Panc1 (cell line): ENCODE measurements around the gene SIRPB1. TPM values are rescaled to one million over a fixed set of nuclear protein-coding genes. Genes with fewer than 3 reads are reported as not detected.

Experiments
- ATAC-seq: fragments of 200-7000 bp; cut with Tn5 transposase; 2 replicates; pipeline ENCODE4 v1.9.1; 2020; ENCODE audit warnings: mild to moderate bottlenecking, moderate library complexity
- BruUV-seq: library from RNA; stranded (reverse); fragments of 400-500 nt; replicated peaks from 2 replicates; lab custom pipeline; 2021; lab: Mats Ljungman, UMichigan
- CTCF ChIA-PET: fragments of 300-600 bp; sonication (Branson Sonifier 250); formaldehyde crosslinking; loops from one replicate; lab custom pipeline; 2022; ENCODE audit warnings: antibody characterized with exemption; lab: Charles Lee
- POLR2A ChIA-PET: fragments of 300-600 bp; sonication (Branson Sonifier 250); formaldehyde crosslinking; loops from one replicate; lab custom pipeline; 2022; ENCODE audit warnings: antibody characterized with exemption; lab: Charles Lee
- DNase-seq: peaks from one replicate; pipeline ENCODE4 v3.0.0-alpha.2; 2010; ENCODE audit warnings: low read depth, low spot score
- H3K27ac ChIP-seq: 2 replicates; pipeline ENCODE4 v1.5.1; 2011; ENCODE audit warnings: mild to moderate bottlenecking, low read length, inconsistent platforms
- H3K27me3 ChIP-seq: fragments of 200-500 bp; sonication (Bioruptor generic); 2 replicates; pipeline ENCODE4 v1.6.0; 2014; ENCODE audit warnings: low read length, inconsistent platforms; ENCODE audit not compliant: control insufficient read depth, insufficient read depth
- H3K36me3 ChIP-seq: fragments of 200-500 bp; sonication (Bioruptor generic); 2 replicates; pipeline ENCODE4 v1.5.1; 2014; ENCODE audit warnings: inconsistent platforms, mild to moderate bottlenecking, low read length, moderate library complexity; ENCODE audit not compliant: control insufficient read depth, insufficient read depth
- H3K4me1 ChIP-seq: 2 replicates; pipeline ENCODE4 v1.5.1; 2011; ENCODE audit warnings: inconsistent platforms, mild to moderate bottlenecking, low read length, moderate library complexity; ENCODE audit not compliant: control insufficient read depth, insufficient read depth
- H3K4me3 ChIP-seq, 2 experiments: 2 replicates each; pipeline ENCODE4 v1.5.1; 2011 to 2012; ENCODE audit warnings: low read depth in 2 of 2, low read length in 2 of 2, mild to moderate bottlenecking in 2 of 2, inconsistent platforms in 1 of 2, moderate library complexity in 1 of 2
- H3K9me3 ChIP-seq: fragments of 200-500 bp; sonication (Bioruptor generic); 2 replicates; pipeline ENCODE4 v1.5.1; 2014; ENCODE audit warnings: low read depth, mild to moderate bottlenecking, inconsistent platforms, low read length, moderate library complexity; ENCODE audit not compliant: control insufficient read depth, insufficient read depth
- CTCF ChIP-seq: fragments of 450-650 bp; IDR thresholded peaks from 2 replicates; pipeline ENCODE4 v1.5.1; 2017; ENCODE audit warnings: mild to moderate bottlenecking
- POLR2AphosphoS5 ChIP-seq: IDR thresholded peaks from 2 replicates; pipeline ENCODE4 v1.6.1; 2012; ENCODE audit warnings: mild to moderate bottlenecking, low read depth, low read length, moderate library complexity
- REST ChIP-seq, 2 experiments: IDR thresholded peaks; 2 replicates each; pipeline ENCODE4 v1.6.1; 2011 to 2012; ENCODE audit warnings: low read depth in 2 of 2, control low read depth in 1 of 2, low read length in 1 of 2, mild to moderate bottlenecking in 1 of 2, moderate library complexity in 1 of 2; ENCODE audit not compliant: insufficient read depth in 1 of 2
- SIN3A ChIP-seq: IDR thresholded peaks from 2 replicates; pipeline ENCODE4 v1.6.1; 2012; ENCODE audit warnings: low read depth, mild to moderate bottlenecking, low read length, moderate library complexity, borderline replicate concordance; ENCODE audit not compliant: insufficient read depth
- TCF7L2 ChIP-seq: IDR thresholded peaks from 2 replicates; pipeline ENCODE4 v1.6.1; 2011; ENCODE audit warnings: mild to moderate bottlenecking, low read depth, low read length, inconsistent platforms
- in situ Hi-C: cut with HindIII; loops from 2 replicates; pipeline ENCODE4 v1.10.0; 2016; ENCODE audit warnings: low sequenced_read_pairs, low pct_unique_long_range_greater_than_20kb
- intact Hi-C: fragments of 100-400 bp; cut with micrococcal nuclease; formaldehyde crosslinking; loops from one replicate; pipeline ENCODE4 v1.10.0; 2022; ENCODE audit not compliant: unreplicated experiment
- total RNA-seq: library from RNA; stranded (reverse); gene quantifications from one replicate; pipeline ENCODE4 v1.2.1, GENCODE V29; 2021; ENCODE audit not compliant: unreplicated experiment

Gene SIRPB1
- total RNA-seq, 1 experiment from 2014 or later, result 0.72 TPM

- no peak for DNase-seq
- Histone ChIP-seq H3K27ac (no peak overlapping the region), H3K4me3 (no peak overlapping the region), H3K36me3 (no peaks in the 10 kb centered on the region), H3K27me3 (peaks cover 6% of the 10 kb centered on the region), H3K9me3 (no peaks in the 10 kb centered on the region), H3K4me1 (no peaks in the 10 kb centered on the region)
- ATAC-seq, result no peak
- BruUV-seq, result no TSS peak
- in situ Hi-C loops, result no loop called here
- POLR2A ChIA-PET, result interaction anchor here (0.7 kb wide), 1 partner anchor 438 kb away, joined by 3 read pairs; no protein-coding TSS in a partner anchor
- TF ChIP-seq SIN3A (no peak), CTCF (no peak), POLR2AphosphoS5 (no peak), TCF7L2 (no peak)
- CTCF ChIA-PET, result no interaction called here
- intact Hi-C loops, result no loop called here
Observed at GRCh38 chr20:1665345-1665744, 45.5 kb upstream of the SIRPB1 start.

GRCh38 chr20:1664911-1665310 lies 45.1 kb upstream of the SIRPB1 start:
- ATAC-seq (no peak), DNase-seq (no peak)
- no peaks in the 10 kb centered on the region for H3K4me1 ChIP-seq
- H3K9me3 ChIP-seq, result no peaks in the 10 kb centered on the region
- H3K4me3 ChIP-seq, result no peak overlapping the region
- no TSS peak for BruUV-seq
- H3K36me3 ChIP-seq, result no peaks in the 10 kb centered on the region
- intact Hi-C loops, result no loop called here
- ChIA-PET POLR2A (interaction anchor here (0.7 kb wide), 1 partner anchor 439 kb away, joined by 3 read pairs; no protein-coding TSS in a partner anchor), CTCF (no interaction called here)
- H3K27me3 ChIP-seq, result peaks cover 6% of the 10 kb centered on the region
- no peak for TF ChIP-seq POLR2AphosphoS5
- TF ChIP-seq REST (IDR thresholded peaks at IDR 0.05; ENCODE audit: insufficient read depth in 1 of 2, low read depth in 2 of 2, low read length in 1 of 2), result no peak
- TF ChIP-seq SIN3A, result no peak
- no peak for TF ChIP-seq TCF7L2
- no peak for TF ChIP-seq CTCF
- H3K27ac ChIP-seq, result no peak overlapping the region
- in situ Hi-C loops, result no loop called here
